Measurements from ENCODE around the gene DAB1.

The DAB1 gene

GRCh38 chr1:57093122-57093521, 330.7 kb downstream of the DAB1 start:
- no peak for DNase-seq (ENCODE audit: low read depth in 1 of 2, low spot score in 1 of 2)
- H3K4me3 ChIP-seq (replicated peaks; ENCODE audit: insufficient read depth, low read length) = no peak overlapping the region
- TF ChIP-seq SPI1 (IDR thresholded peaks at IDR 0.05; ENCODE audit: borderline replicate concordance, low read depth) = no peak
- TF ChIP-seq CTCF (IDR thresholded peaks at IDR 0.05; ENCODE audit: insufficient read depth, low read length) = no peak
- no peak for TF ChIP-seq REST (IDR thresholded peaks at IDR 0.05; ENCODE audit: insufficient replicate concordance, low read depth)
- TF ChIP-seq POLR2AphosphoS5 (IDR thresholded peaks at IDR 0.05; ENCODE audit: low read depth) = no peak
- no peak overlapping the region for H3K27ac ChIP-seq (replicated peaks)
- no peaks in the 10 kb centered on the region for H3K27me3 ChIP-seq (ENCODE audit: insufficient read depth, poor library complexity, severe bottlenecking)

GRCh38 chr1:57091642-57092041, 332.2 kb downstream of the DAB1 start:
- no peak for TF ChIP-seq GABPA (IDR thresholded peaks at IDR 0.05; ENCODE audit: low read depth)
- TF ChIP-seq REST (IDR thresholded peaks at IDR 0.05; ENCODE audit: insufficient replicate concordance, low read depth) = no peak
- TF ChIP-seq POLR2AphosphoS5 (IDR thresholded peaks at IDR 0.05; ENCODE audit: low read depth) = no peak
- no peak for TF ChIP-seq SPI1 (IDR thresholded peaks at IDR 0.05; ENCODE audit: borderline replicate concordance, low read depth)
- no peak for TF ChIP-seq CTCF (IDR thresholded peaks at IDR 0.05; ENCODE audit: insufficient read depth, low read length)

GRCh38 chr1:57089855-57090254, 334.0 kb downstream of the DAB1 start:
- no peak overlapping the region for H3K4me3 ChIP-seq (replicated peaks; ENCODE audit: insufficient read depth, low read length)
- H3K27ac ChIP-seq (replicated peaks) = no peak overlapping the region
- DNase-seq (ENCODE audit: low read depth in 1 of 2, low spot score in 1 of 2) = no peak
- no peak for TF ChIP-seq POLR2AphosphoS5 (IDR thresholded peaks at IDR 0.05; ENCODE audit: low read depth)
- no peak for TF ChIP-seq CTCF (IDR thresholded peaks at IDR 0.05; ENCODE audit: insufficient read depth, low read length)
- H3K27me3 ChIP-seq (ENCODE audit: insufficient read depth, poor library complexity, severe bottlenecking) = no peaks in the 10 kb centered on the region

More at GRCh38 chr1:57091642-57092041, 332.2 kb downstream of the DAB1 start:
- Histone ChIP-seq H3K27ac (replicated peaks) (no peak overlapping the region), H3K27me3 (ENCODE audit: insufficient read depth, poor library complexity, severe bottlenecking) (no peaks in the 10 kb centered on the region), H3K4me3 (replicated peaks; ENCODE audit: insufficient read depth, low read length) (no peak overlapping the region)
- no peak for DNase-seq (ENCODE audit: low read depth in 1 of 2, low spot score in 1 of 2)

- no peak for TF ChIP-seq CTCF (IDR thresholded peaks at IDR 0.05; ENCODE audit: insufficient read depth, low read length)
- no peak for TF ChIP-seq GABPA (IDR thresholded peaks at IDR 0.05; ENCODE audit: low read depth)
- TF ChIP-seq REST (IDR thresholded peaks at IDR 0.05; ENCODE audit: insufficient replicate concordance, low read depth) = no peak
- Histone ChIP-seq H3K27me3 (ENCODE audit: insufficient read depth, poor library complexity, severe bottlenecking) (no peaks in the 10 kb centered on the region), H3K4me3 (replicated peaks; ENCODE audit: insufficient read depth, low read length) (no peak overlapping the region), H3K27ac (replicated peaks) (no peak overlapping the region)
- DNase-seq (ENCODE audit: low read depth in 1 of 2, low spot score in 1 of 2) = no peak
These were observed 334.6 kb downstream of the DAB1 start for GRCh38 chr1:57089221-57089620.

Data from HL-60 (cell line).